TTC549 (cell line): Measurements from ENCODE around the gene TICAM2.

ENCODE experiments used
- FAIRE-seq: peaks from 2 replicates; lab custom pipeline; 2012; peaks lifted over from hg19 to GRCh38; lab: Jason Lieb, UNC

The TICAM2 gene

DNA sequence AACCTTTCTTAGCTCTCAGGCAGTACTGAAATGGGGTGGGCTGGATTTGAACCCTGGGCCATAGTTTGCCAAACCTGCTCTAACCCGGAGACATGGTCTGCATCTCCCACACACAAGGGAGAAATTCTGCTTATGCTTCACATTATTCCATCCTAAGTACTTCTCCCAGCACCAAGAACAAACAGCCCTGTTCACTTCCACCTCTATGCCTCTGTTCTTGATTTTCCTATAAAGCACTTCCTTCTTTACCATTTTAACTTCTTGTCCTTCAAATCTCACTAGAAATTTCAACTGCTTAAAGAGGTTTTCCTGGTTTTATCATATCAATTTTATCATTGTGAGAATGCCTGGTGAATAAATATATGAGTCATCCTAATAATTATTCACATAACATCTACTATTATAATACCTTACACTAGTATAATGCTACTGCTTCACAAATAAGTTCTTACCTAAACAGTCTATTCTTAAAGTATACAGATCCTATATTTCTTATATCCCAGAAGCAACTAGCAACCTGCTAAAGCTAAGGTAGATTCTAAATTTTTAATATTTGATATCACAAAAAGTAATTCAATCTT lies 70.4 kb downstream of the TICAM2 start:
- FAIRE-seq, result no peak

DNA sequence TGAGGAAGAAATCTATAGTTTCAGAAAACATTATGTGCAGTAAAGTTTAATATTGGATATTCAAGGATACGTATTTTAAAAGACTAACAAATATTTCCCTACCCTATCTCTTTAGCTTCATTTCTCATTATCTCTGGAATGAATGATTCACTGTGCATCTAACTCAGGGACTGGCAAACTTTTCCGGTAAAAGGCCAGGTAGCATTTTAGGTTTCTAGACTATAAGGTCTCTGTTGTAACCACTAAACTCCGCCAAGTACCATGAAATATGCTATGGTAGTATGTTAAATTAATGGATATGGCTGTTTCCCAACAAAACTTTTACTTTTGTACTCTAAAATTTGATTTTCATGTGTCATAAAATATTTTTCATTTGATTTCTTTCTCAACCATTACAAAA lies 70.9 kb downstream of the TICAM2 start:
- FAIRE-seq, result no peak

DNA sequence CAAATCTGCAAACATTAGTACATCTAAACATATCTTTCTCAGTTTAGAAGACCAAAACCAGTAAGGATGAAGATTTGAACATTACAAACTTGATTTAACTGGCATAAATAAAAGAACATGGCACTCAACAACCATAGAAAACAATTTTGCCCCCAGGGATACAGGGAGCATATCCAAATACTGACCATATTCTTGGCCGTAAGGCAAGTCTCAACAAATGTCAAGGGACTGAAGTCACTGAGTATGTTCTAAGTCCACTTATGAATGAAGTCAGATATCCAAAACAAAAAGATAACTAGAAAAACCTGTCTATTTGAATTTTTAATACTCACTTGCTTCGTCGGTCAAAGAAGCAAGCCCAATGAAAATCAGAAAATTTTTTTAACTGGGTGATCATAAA lies 71.9 kb downstream of the TICAM2 start:
- no peak for FAIRE-seq
